Calu3 (cell line): ENCODE measurements around the gene FMNL1. TPM values are rescaled to one million over a fixed set of nuclear protein-coding genes. Genes with fewer than 3 reads are reported as not detected.

Source experiments
- BruUV-seq: library from RNA; stranded (reverse); fragments of 400-500 nt; replicated peaks from 2 replicates; lab custom pipeline; 2021; lab: Mats Ljungman, UMichigan
- CTCF ChIA-PET: fragments of 300-600 bp; sonication (Branson Sonifier 250); formaldehyde crosslinking; loops from one replicate; lab custom pipeline; 2022; ENCODE audit warnings: antibody characterized with exemption; lab: Charles Lee
- DNase-seq: peaks from one replicate; pipeline ENCODE4 v3.0.0; 2022
- H3K27ac Mint-ChIP-seq: one replicate; pipeline ENCODE4 v1.8.0; 2022; ENCODE audit warnings: mixed read lengths; ENCODE audit not compliant: unreplicated experiment
- H3K27me3 Mint-ChIP-seq: one replicate; pipeline ENCODE4 v1.8.0; 2022; ENCODE audit warnings: mixed read lengths; ENCODE audit not compliant: unreplicated experiment
- H3K36me3 Mint-ChIP-seq: one replicate; pipeline ENCODE4 v1.8.0; 2022; ENCODE audit warnings: mild to moderate bottlenecking, moderate library complexity, mixed read lengths; ENCODE audit not compliant: insufficient read depth, unreplicated experiment
- H3K4me1 Mint-ChIP-seq: one replicate; pipeline ENCODE4 v1.8.0; 2022; ENCODE audit warnings: mild to moderate bottlenecking, low read depth, mixed read lengths; ENCODE audit not compliant: unreplicated experiment
- H3K4me3 Mint-ChIP-seq: one replicate; pipeline ENCODE4 v1.8.0; 2022; ENCODE audit warnings: mild to moderate bottlenecking, low read depth, moderate library complexity, mixed read lengths; ENCODE audit not compliant: unreplicated experiment
- H3K9me3 Mint-ChIP-seq: one replicate; pipeline ENCODE4 v1.8.0; 2022; ENCODE audit warnings: low read depth, mixed read lengths; ENCODE audit not compliant: unreplicated experiment
- intact Hi-C: fragments of 100-400 bp; cut with micrococcal nuclease; formaldehyde crosslinking; loops from one replicate; pipeline ENCODE4 v1.10.0; 2022; ENCODE audit not compliant: unreplicated experiment
- total RNA-seq: library from RNA; stranded (reverse); gene quantifications from 2 replicates; pipeline ENCODE4 v1.2.3, GENCODE V29; 2022
- TF ChIP-seq, protein P1 (sequence below): fragments of 200-600 bp; IDR thresholded peaks from one replicate; pipeline ENCODE4 v1.8.0; 2022; ENCODE audit warnings: antibody characterized with exemption; ENCODE audit not compliant: unreplicated experiment

The FMNL1 gene
- total RNA-seq, 1 experiment from 2014 or later = 9.6 TPM

DNA sequence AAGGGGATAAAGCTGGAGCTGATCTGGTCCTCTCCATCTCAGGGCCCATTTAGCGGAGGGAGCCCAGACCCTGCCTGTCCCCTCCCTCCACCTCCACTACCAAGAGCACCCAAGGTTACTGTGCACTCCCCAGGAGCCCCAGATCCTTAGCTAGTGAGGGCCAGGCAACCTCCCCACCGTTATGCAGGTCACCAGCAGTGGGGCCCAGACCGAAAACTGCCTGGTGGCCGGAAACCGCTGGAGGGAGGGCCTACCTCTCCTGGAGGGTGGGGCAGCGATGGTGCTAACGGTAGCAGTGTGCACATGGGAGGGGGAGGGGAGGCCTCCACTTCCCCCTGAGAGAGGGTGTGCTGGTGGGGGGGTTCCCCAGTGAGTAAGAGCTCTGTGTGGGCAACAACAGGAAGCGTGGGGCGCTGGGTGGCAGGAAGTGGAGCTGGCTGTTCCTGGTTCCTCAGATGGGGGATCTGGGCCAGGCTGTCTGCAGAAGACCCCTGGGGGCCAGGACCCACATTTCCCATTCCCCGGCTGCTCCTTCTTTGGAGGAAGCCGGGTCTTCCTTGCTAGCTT lies 4.4 kb downstream of the FMNL1 start:
- Mint-ChIP-seq H3K27ac (no peak overlapping the region), H3K4me3 (no peak overlapping the region), H3K4me1 (peaks cover 22% of the 10 kb centered on the region), H3K36me3 (peaks cover 18% of the 10 kb centered on the region), H3K27me3 (peaks cover 28% of the 10 kb centered on the region), H3K9me3 (no peaks in the 10 kb centered on the region)
- CTCF ChIA-PET = interaction anchor here (1.1 kb wide), 1 partner anchor 77 kb away, joined by 3 read pairs; no protein-coding TSS in a partner anchor
- no peak for DNase-seq
- TF ChIP-seq, protein P1, sequence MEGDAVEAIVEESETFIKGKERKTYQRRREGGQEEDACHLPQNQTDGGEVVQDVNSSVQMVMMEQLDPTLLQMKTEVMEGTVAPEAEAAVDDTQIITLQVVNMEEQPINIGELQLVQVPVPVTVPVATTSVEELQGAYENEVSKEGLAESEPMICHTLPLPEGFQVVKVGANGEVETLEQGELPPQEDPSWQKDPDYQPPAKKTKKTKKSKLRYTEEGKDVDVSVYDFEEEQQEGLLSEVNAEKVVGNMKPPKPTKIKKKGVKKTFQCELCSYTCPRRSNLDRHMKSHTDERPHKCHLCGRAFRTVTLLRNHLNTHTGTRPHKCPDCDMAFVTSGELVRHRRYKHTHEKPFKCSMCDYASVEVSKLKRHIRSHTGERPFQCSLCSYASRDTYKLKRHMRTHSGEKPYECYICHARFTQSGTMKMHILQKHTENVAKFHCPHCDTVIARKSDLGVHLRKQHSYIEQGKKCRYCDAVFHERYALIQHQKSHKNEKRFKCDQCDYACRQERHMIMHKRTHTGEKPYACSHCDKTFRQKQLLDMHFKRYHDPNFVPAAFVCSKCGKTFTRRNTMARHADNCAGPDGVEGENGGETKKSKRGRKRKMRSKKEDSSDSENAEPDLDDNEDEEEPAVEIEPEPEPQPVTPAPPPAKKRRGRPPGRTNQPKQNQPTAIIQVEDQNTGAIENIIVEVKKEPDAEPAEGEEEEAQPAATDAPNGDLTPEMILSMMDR = no peak
- no TSS peak for BruUV-seq
- intact Hi-C loops = no loop called here

- TF ChIP-seq, protein P1 = no peak
- Mint-ChIP-seq H3K27ac (no peak overlapping the region), H3K9me3 (no peaks in the 10 kb centered on the region), H3K27me3 (peaks cover 27% of the 10 kb centered on the region), H3K36me3 (peaks cover 21% of the 10 kb centered on the region), H3K4me3 (peak overlapping the region; percentile 22), H3K4me1 (peaks cover 22% of the 10 kb centered on the region)
- intact Hi-C loops = no loop called here
- no peak for DNase-seq
- BruUV-seq = no TSS peak
- CTCF ChIA-PET = no interaction called here
These were observed 4.9 kb downstream of the FMNL1 start for GRCh38 chr17:45226576-45226975.

GRCh38 chr17:45227101-45227925 lies 5.6 kb downstream of the FMNL1 start:
- H3K36me3 Mint-ChIP-seq = peaks cover 17% of the 10 kb centered on the region
- TF ChIP-seq, protein P1 = no peak
- no peaks in the 10 kb centered on the region for H3K9me3 Mint-ChIP-seq
- no peak for DNase-seq
- CTCF ChIA-PET = interaction anchor here (1.2 to 6.4 kb wide), 2 partner anchors 8 to 20 kb away, joined by 3 to 66 read pairs; no protein-coding TSS in a partner anchor
- H3K4me3 Mint-ChIP-seq = peak overlapping the region; percentile 22
- H3K27ac Mint-ChIP-seq = no peak overlapping the region
- intact Hi-C loops = no loop called here
- peaks cover 23% of the 10 kb centered on the region for H3K27me3 Mint-ChIP-seq
- no TSS peak for BruUV-seq
- peaks cover 22% of the 10 kb centered on the region for H3K4me1 Mint-ChIP-seq

DNA sequence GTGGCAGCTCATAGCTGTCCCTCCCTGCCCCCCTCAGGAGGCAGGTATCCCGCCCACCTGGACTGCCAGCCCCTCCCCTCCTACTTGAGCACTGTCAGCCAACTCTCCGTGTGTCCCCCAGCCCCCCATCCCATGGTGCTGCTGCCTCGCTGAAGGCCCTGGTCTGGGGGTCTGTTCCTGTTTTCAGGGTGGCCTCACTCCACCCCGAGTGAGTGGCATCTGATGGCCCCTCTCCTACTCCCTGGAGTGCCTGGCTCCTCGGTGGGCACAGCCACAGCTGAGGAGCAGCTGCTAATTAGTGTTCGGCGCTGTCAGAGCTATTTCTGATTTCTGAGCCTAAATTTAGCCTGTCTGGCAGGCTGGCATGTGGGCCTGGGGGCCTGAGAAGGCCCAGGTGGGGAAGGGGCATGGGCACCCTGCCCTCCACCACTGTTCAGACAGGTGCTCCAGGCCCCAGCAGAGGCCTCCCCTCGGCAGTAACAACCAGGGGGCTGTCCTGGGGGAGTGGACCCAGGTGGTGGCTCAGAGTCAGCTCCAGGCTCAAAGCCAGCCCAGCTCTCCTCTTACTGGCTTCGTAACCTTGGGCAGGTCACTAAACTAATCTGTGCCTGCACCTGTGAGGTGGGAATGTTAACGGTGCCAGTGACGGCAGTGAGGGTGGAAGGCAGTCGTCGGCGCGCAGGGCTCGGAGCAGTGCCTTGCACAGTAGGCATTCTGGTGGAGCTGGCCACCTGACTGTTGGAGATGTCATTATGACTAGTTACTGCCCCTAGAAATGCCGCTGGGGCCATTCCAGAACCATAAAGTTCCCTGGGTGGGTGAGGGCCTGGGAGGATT lies 6.5 kb downstream of the FMNL1 start:
- H3K4me1 Mint-ChIP-seq = peaks cover 22% of the 10 kb centered on the region
- no peak overlapping the region for H3K27ac Mint-ChIP-seq
- DNase-seq = no peak
- no TSS peak for BruUV-seq
- no peaks in the 10 kb centered on the region for H3K9me3 Mint-ChIP-seq
- TF ChIP-seq, protein P1 = no peak
- intact Hi-C loops = no loop called here
- CTCF ChIA-PET = interaction anchor here (0.5 to 6.4 kb wide), 4 partner anchors 9 to 283 kb away, joined by 3 to 66 read pairs (median 4); no protein-coding TSS in a partner anchor
- peaks cover 23% of the 10 kb centered on the region for H3K27me3 Mint-ChIP-seq
- H3K4me3 Mint-ChIP-seq = no peak overlapping the region
- peaks cover 9% of the 10 kb centered on the region for H3K36me3 Mint-ChIP-seq
